ENCODE data around the gene GALC.
"Not testable (repeated sequence)": the region's sequence is repeated elsewhere in the genome, so short reads cannot be mapped to it uniquely, and the experiment has no call there.

The GALC gene

DNA sequence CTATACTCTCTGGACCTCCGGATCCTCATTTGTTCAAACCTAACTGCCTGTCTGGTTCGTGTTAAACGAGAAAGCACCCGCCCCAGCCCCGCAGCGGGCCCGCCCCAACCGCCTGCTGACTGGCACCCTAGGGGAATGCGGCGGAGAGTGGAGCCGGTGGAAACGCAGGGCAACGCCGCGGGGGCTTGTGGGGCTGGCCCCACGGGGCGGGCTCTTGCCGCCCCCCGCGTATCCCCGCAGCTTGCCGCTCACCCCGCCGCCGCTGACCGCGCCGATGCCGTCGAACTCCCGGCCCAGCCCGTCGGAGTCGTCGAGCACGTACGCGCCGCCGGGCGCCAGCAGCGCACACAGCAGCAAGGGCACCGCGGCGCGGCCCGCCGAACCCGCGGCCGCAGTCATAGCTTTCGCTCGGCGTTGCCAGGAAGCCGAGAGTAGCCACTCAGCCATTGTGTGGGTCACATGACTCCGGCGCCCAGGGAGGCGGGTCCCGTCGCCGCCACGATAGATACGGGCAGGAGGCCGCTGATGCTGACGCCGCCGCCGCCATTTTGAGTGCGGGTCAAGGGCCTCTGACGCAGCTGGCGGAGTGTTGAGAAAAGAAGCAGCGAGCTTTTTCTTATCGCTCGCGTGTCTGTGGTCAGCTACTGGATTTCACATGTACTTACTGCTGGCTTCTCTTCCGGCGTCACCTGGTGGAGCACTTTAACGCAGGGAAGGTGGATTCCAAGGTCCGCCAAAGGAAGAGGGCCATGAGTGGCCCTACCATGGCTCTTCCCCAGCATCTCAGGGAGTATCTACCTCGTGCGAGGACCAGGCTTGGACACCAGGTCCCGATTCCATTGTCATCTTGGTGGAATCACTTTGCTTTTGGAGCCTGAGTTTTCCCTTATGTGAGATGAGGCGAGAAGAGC lies at the start of gene GALC:
GALC (minus strand) TSS at position 465 of the 911 bp plus-strand sequence; CDS start at position 447, 18 bp downstream.
- peak; percentile 97 for DNase-seq

DNA sequence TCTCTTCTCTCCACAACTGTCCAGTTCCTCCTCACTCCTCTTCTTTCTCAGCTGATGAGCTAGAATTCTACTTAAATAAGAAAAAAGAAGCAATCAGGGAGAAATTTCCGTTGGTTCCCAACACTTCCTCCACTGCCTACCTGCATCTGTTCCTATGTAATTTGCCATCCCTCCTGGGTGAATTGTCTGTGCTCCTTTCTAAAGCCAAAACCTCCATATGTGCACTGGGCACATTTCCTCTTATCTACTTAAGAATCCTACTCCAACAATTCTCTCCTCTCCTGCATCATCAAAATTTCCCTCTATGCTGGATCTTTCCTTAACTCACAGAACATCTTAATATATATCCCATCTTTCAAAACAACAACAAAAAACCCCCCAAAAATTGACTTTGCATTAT lies 47.2 kb upstream of the GALC start:
- DNase-seq, result no peak

DNA sequence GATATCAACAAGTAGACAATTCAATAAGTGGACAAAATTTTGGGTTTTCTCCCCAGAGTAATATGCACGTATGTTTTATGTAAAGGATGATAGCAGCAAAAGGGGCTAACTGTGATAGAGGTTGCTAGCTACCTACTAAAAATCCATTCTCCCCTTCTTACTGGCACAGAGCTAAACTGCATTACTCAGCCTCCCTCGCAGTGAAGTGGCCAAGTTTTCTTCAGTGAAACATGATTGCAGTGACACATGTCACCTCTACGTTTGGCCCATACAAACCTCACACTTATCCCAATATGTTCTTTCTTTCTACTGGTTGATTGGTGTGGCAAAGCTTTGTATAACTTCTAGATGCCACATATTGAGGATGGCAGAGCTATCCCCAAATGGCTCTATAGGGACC lies 46.2 kb upstream of the GALC start:
- no peak for DNase-seq

DNA sequence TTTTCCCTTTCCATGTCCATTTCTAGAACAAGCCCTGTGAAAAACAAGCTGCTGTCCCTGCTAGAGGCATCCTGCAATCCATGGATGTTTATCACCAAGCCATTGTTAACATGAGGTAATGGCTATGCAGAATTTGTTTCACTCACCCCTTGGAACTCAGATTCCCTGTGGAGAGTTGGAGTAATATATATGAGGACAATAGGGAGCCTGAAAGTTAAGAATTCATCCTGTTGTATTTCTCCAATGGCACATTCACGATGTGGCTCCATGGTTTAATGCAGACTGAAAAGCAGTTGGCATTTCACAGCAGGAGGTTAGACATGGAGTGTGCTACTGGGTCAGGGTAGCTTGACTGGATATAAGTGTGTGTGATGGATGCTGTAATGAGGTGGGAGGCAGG lies 44.3 kb upstream of the GALC start:
- no peak for DNase-seq

DNA sequence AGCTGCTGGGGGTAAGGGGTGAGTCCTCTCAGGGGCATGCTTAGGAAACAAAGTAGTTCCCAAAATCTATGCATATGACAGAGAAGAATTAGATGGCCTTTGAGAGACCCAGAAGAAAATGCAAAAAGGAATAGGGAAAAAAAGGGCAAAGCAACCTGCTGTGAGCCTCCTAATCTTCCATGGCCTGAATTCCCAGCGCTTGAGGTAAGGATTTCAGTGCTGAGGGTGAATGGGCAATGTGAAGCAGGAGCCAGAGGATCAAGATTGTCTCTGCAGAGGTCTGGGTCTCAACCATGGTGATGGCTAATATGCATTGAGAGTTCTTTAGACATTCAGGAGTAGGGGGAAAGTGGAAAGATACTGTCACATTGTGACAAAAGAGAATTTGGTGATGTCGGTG lies 43.4 kb upstream of the GALC start:
- no peak for DNase-seq

DNA sequence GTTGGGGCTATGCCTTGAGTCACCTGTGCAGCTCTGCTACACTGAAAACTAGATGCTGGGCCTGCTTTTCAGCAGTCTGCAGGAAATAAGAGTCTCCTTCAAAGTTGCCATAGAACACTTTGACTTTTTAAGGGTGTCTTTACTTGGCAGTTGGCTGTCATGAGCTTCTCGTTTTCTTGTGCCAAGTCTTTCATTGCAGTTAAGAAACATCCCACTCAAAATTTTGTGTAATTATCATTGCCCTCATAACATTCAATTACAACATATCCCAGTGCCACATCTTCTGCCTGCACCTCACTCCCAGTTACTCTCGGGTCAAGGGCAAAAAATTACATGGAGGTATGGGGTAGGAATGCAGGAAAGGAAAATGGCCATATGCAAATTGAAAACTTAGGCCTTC lies 41.1 kb upstream of the GALC start:
- no peak for DNase-seq

DNA sequence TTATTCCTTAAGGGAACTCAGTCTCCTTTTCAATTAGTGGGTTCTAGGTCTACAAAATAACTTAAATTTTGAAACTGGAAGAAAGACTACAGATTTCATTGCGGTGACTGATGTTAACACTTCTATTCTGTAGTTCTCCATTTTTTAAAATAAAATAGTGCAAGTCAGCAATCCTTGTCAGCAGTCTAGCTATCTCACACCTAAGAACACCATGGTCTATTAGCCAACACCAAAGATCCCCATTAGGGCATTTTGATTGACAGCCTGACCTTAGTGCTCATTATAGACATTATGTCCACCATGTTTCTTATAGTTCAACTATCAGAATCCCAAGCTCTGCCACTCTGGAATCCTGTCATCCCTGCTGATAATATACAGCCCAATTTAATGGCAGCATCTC lies 39.4 kb upstream of the GALC start:
- DNase-seq, result no peak

DNA sequence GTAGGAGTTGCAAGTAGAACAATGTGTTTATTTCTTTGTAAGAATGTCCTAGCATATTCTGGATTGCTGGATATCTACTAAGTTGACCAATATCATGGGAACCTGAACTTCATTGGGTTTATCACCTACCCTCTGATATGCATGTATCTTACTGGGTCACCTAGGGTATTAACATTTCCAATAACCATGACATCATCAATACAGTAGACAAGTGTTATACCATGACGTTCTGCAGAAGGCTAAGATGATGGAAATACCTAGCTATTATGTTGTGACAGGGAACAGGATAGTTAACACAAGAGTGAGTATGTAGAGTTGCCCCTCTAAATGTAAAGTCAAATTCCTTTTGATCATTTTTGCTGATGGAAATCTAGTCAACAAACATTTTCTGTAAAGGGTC lies 37.9 kb upstream of the GALC start:
- no peak for DNase-seq

DNA sequence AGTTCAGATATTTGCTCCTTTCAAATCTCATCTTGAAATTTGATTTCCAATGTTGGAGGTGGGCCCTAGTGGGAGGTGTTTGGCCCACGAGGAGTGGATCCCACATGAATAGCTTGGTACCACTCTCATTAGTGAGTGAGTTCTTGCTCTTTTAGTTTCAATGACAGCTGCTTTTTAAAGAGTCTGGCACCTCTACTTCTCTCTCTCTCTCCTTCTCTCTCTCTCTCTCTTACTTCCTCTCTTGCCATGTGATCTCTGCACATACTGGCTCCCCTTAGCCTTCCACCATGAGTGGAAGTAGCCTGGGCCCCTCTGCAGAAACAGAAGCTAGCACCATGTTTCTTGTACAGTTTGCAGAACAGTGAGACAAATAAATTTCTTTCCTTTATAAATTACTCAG lies 37.1 kb upstream of the GALC start:
- no peak for DNase-seq

DNA sequence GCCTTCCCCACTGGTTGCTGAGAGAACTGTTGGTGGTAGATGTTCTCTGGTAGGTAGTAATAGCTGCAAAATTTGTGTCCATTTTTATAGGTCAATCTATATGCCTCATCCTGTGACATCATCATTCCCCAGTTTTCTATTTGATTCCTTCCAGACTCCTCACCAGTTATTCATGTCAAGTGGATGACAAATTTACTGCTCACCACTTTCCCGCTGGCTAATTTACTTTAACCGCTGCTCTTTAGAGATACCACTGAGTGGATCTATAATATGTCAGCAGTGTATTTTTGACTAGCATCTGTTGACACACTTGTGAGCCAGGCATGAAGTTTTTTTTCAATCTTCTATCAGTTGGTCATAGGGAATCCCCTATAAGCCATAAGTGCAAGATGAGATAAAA lies 36.5 kb upstream of the GALC start:
- DNase-seq, result no peak

DNA sequence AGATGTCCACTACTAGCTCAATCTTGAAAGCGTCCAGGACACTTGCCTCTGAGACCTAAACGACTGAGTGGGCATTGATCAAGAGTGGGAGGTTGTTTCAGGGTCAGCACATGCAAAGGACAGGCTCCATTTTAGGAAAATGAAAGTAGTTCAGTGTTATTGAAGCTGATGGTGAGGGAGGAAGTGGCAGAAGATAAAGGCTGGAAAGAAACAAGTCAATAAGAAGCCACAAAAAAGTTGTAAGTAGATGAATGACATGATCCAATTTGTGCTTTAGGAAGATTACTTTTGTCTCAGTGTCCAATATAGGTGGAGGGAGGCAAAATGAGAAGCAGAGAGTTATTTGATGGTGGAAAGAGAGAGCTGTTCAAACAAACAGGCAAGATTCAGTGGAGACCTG lies 33.9 kb upstream of the GALC start:
- DNase-seq, result no peak

DNA sequence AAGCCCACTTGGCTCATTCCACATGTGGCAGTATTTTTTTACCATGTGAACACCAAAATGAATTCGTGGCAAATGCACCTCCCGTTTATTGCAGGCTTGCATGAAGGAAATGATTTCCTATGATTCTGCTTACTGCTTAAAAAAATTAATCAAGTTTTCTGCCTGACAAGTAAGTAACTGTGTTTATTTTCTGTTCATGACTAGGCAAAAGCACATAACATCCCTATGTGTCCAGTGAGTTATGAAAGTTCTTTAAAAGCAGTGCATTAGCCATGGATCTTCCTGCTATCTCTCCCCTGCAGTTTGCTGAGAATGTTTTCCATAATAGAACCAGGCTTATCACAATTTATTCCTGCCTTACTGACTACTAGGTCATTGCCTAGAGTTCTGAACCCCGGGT lies 32.3 kb upstream of the GALC start:
- no peak for DNase-seq

DNA sequence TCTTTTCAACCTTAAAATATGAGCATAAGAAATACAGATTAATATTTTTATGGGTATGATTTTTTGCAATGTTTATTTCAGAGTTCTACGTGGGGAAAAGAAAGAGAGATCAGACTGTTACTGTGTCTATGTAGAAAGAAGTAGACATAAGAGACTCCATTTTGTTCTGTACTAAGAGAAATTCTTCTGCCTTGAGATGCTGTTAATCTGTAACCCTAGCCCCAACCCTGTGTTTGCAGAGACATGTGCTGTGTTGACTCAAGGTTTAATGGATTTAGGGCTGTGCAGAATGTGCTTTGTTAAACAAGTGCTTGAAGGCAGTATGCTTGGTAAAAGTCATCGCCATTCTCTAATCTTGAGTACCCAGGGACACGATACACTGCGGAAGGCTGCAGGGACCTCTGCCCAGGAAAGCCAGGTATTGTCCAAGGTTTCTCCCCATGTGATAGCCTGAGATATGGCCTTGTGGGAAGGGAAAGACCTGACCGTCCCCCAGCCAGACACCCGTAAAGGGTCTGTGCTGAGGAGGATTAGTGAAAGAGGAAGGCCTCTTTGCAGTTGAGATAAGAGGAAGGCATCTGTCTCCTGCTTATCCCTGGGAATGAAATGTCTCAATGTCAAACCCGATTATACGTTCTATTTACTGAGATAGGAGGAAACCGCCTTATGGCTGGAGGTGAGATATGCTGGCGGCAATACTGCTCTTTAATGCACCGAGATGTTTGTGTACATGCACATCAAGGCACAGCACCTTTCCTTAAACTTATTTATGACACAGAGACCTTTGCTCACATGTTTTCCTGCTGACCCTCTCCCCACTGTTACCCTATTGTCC lies 31.5 kb upstream of the GALC start:
- not testable (repeated sequence) for DNase-seq

DNA sequence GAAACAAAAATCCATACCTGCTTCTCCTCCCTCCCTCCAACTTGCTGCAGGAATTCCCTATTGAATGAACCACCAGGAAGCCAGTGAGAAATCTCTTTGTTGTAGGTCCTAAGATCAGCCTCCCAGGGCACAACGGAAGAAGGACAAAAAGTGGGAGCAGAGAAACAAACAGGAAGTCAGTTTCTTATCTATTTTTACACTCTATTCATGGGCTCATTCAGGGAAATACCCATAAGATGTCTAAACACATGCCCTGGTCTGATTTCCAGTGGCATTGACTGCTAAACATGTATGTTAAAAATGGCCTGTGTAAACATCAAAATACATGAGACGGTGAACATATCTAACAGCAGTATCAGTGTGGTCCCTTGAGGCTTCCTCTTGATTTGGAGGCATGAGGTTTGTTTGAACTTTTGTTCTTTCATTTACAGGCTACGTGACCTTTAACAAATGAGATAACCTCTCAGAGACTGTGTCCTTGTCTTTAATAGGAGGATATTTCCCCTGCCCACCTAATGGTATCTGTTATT lies 30.7 kb upstream of the GALC start:
- DNase-seq, result no peak

DNA sequence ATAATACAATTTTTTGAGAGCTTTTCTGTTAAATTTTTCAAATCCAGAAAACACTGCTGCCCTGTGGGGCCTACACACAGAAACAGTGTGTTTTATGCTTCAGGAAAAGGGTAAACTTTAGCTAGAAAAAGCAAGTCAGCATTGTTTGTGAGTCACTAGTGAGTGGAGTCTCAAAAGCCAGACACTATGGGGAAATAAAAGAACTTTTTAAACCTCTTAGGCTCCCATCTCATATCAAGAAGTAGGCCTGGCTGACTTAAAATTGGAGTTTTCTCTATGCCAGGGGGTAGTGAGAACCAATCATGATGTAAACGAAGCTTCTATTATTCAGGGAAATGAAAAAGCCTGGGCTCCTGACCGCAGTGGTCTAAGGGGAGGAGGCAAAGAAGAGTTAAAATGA lies 24.6 kb upstream of the GALC start:
- DNase-seq, result no peak

DNA sequence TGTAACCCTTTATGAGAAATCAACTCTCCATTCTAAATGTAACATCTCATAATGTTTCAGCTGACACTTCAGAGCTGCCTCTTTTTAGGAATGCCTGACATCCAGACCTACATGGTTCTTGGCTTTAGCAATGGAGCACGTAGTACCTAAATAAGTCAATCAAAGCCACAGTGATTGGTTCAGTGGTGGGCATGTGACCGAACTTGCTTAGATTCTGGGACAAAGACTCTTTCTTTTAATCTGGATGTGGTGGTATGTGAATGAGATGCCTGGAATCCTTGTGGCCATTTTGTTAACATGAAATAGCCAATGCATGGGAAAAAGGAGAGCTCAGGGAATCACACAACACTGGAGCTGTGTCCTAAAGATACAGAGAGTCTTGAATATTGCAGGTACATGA lies 23.8 kb upstream of the GALC start:
- no peak for DNase-seq

DNA sequence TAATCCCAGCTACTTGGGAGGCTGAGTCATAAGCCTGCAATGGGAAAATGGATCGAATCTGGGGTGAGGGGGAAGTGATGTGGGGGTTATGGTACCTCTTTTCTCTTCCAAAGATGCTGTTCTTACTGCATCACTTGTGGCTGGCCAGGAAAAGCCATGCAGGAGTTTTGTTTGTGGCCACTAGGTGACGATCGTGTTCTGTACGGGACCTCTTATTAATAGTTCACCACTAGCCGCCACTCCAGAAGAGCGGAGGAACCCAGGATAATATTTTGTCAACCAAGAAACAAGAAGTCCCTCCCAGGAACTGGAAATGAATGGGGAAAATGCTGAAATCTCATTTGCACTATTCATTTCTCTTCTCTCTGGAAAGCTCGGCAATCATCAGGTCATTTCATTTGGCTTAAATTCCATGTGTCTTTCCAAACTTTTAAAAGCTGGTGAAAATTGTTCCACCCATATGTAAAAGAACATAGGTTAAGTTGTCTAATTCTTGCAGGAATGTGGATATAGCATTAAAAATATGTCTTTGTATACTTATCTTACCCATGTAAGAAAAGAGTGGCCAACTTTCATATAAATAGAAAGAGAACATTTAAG lies 20.9 kb upstream of the GALC start:
- peak; percentile 49 for DNase-seq

DNA sequence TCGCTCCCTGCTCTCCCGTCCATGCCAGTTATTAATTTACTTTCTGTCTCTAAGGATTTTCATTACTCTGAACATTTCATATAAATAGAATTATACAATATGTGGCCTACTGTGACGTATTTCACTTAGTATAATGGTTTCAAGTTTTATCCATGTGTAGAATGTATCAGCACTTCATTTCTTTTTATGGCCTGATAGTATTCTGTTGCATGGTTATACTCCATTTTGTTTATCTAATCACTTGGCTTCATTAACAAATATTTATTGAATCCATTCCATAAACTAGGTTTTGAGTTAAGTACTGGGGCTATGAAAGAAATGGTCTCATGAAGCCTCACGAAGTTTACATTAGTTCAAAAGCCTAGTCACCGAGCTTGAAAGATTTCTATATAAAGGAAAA lies 19.5 kb upstream of the GALC start:
- DNase-seq, result no peak

DNA sequence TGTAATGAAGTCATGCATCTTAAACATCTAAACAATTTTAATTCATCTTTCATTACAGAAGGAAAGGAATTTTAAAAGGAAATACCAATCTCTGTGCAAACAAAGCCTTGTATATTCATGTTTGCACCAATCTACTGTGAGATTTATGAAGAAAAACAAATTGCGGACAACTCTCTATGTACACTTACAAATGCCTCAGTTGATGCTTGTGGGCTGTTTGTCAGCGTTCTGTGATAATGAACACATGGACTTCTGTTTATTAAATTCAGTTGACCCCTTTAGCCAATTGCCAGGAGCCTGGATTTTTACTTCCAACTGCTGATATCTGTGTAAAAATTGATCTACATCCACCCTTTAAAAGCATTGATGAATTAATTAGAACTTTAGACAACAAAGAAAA lies 17.3 kb upstream of the GALC start:
- no peak for DNase-seq

DNA sequence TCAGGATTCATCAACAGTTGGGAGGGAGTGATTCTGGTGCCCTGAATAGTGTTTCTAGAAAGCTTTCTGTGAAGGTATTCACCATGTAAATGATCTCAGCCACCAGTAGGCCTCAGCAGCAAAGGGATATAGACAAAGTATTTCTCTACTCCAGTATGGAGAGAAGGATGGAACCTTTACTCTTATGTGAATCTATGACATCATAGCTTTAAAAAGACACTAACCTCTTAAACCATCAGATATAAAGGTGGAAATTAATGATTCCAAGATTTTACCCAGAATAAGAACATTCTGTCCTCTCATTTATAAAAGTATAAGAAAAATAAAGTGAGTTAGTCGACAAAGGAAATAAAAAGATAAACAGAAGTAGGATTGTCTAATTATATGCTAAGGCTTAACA lies 16.5 kb upstream of the GALC start:
- no peak for DNase-seq

DNA sequence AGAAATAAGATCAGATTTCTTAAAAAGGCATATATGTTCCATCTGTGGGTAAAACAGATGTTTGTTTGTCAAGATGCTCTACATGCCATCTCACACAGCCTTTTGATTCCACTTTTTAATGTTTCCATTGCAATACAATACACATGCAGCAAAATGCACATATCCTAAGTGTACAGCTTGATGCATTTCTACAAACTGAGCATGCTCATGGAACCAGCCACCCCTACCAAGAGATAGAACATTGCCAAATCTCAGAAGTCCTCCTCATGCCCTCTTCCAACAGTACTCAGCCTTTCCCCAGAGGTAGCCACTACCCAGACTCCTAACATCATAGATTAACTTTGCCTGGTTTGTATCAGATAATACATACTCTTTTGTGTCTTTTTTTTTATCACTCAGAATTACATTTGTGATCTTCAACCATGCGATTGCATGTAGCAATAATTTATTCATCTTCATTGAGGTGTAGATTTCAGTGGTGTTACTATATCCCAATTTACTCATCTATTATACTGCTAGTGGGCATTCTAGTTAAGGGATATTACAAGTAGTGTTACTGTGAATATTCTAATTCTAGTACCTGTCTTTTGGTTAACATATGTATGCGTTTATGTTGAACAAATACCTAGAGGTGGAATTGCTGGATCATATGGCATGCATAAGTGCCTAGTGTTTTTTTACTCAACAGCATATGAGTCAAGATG lies 15.2 kb upstream of the GALC start:
- DNase-seq, result no peak

DNA sequence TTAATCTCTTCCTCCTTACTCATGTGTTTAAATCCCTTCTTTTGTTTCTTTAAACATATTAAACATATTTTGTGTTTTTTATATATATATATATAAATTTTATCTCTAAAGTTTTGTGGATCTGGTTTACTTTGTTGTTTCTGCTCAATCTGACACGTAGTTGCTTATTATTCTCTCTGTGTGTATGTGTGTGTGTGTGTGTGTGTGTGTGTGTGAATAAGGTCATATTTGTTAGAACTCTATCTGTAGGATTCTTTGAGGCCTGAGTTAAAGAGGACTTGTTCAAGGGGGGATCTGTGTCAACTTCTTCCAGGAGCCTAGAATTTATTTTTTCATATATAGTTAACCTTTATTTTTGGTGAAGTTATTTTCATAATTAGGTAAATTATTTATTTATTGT lies 14.6 kb upstream of the GALC start:
- DNase-seq, result no peak

Data from activated naive CD4-positive, alpha-beta T cell treated with Interleukin-2 at 50 U/mL for 16 hours (primary cell).